GM12878 (cell line): ENCODE data around the gene NUTM2F.
"Not testable (repeated sequence)": the region's sequence is repeated elsewhere in the genome, so short reads cannot be mapped to it uniquely, and the experiment has no call there.

Experiments
- CEBPB ChIP-seq, 2 experiments: fragments of 150-350 bp in 1 of 2; IDR thresholded peaks; 2 replicates each; pipeline ENCODE4 v1.6.1; 2012 to 2014; ENCODE audit warnings: low read depth in 2 of 2, low read length in 2 of 2, borderline replicate concordance in 1 of 2, inconsistent platforms in 1 of 2
- CHD2 ChIP-seq: IDR thresholded peaks from 2 replicates; pipeline ENCODE4 v1.6.1; 2011; ENCODE audit warnings: low read depth, low read length, improper control_type of control experiment, borderline replicate concordance
- FOXM1 ChIP-seq: IDR thresholded peaks from 2 replicates; pipeline ENCODE4 v1.6.1; 2012; ENCODE audit warnings: low read depth, mild to moderate bottlenecking, inconsistent platforms, low read length, moderate library complexity
- MEF2B ChIP-seq: fragments of 450-650 bp; IDR thresholded peaks from 2 replicates; pipeline ENCODE4 v1.6.1; 2018; ENCODE audit warnings: mild to moderate bottlenecking, moderate library complexity; ENCODE audit not compliant: partially characterized antibody, poor library complexity, severe bottlenecking
- NBN ChIP-seq: fragments of 450-650 bp; IDR thresholded peaks from 2 replicates; pipeline ENCODE4 v1.6.1; 2016
- POLR2AphosphoS5 ChIP-seq: IDR thresholded peaks from 2 replicates; pipeline ENCODE4 v1.6.1; 2011; ENCODE audit warnings: mild to moderate bottlenecking, low read length, inconsistent platforms
- RFX5 ChIP-seq: IDR thresholded peaks from 2 replicates; pipeline ENCODE4 v1.6.1; 2011; ENCODE audit warnings: low read depth, low read length, improper control_type of control experiment
- YY1 ChIP-seq: IDR thresholded peaks from 2 replicates; pipeline ENCODE4 v1.6.1; 2011; ENCODE audit warnings: low read depth, mild to moderate bottlenecking, low read length
- ZNF274 ChIP-seq: IDR thresholded peaks from one replicate; pipeline ENCODE4 v1.8.0; 2011; ENCODE audit not compliant: insufficient read length, insufficient read depth
- TF ChIP-seq, protein P1 (sequence below): IDR thresholded peaks from 2 replicates; pipeline ENCODE4 v1.6.1; 2012; ENCODE audit warnings: low read depth, low read length, improper control_type of control experiment
- TF ChIP-seq, protein P2 (sequence below): IDR thresholded peaks from 2 replicates; pipeline ENCODE4 v1.6.1; 2011; ENCODE audit warnings: mild to moderate bottlenecking, low read depth, low read length, moderate library complexity; ENCODE audit not compliant: insufficient replicate concordance
- TF ChIP-seq, protein P3 (sequence below), 3 experiments: IDR thresholded peaks in 2 of 3; conservative IDR thresholded peaks in 1 of 3; 2 replicates each; pipeline ENCODE4 v1.5.1; 2011; ENCODE audit warnings: low read depth in 3 of 3, low read length in 3 of 3, mild to moderate bottlenecking in 3 of 3, control low read depth in 2 of 3, moderate library complexity in 2 of 3, inconsistent platforms in 1 of 3, mixed read lengths in 1 of 3; ENCODE audit not compliant: control insufficient read depth in 2 of 3, insufficient read depth in 1 of 3; ENCODE audit errors: extremely low read depth in 1 of 3

DNA sequence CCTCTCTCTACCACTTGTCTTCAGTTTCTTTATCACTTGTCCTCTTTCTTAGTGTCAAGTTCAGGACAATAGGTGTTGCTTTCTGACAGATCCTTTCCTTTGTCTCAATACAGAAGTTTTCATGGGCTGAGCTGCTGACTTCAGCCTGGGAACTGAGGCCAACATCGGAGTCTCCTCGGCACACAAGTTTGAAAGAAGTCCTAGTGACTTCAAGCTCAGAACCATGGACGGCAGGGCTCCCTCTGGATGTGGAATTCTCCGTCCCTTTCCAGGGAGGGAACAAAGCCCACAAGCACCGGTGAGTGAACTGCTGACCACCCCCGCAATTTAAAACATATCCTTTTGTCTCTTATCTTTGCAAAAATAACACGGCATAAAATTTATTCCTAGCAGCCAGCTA lies 10.3 kb upstream of the NUTM2F start:
- TF ChIP-seq, protein P1, sequence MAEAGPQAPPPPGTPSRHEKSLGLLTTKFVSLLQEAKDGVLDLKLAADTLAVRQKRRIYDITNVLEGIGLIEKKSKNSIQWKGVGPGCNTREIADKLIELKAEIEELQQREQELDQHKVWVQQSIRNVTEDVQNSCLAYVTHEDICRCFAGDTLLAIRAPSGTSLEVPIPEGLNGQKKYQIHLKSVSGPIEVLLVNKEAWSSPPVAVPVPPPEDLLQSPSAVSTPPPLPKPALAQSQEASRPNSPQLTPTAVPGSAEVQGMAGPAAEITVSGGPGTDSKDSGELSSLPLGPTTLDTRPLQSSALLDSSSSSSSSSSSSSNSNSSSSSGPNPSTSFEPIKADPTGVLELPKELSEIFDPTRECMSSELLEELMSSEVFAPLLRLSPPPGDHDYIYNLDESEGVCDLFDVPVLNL: not testable (repeated sequence)
- TF ChIP-seq ZNF274; RFX5; YY1; CHD2; MEF2B; FOXM1; NBN; POLR2AphosphoS5; CEBPB (IDR thresholded peaks at IDR 0.05; ENCODE audit: borderline replicate concordance in 1 of 2, low read depth in 2 of 2, low read length in 2 of 2): not testable (repeated sequence)
- TF ChIP-seq, protein P2, sequence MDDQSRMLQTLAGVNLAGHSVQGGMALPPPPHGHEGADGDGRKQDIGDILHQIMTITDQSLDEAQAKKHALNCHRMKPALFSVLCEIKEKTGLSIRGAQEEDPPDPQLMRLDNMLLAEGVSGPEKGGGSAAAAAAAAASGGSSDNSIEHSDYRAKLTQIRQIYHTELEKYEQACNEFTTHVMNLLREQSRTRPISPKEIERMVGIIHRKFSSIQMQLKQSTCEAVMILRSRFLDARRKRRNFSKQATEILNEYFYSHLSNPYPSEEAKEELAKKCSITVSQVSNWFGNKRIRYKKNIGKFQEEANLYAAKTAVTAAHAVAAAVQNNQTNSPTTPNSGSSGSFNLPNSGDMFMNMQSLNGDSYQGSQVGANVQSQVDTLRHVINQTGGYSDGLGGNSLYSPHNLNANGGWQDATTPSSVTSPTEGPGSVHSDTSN: not testable (repeated sequence)
- TF ChIP-seq, protein P3, sequence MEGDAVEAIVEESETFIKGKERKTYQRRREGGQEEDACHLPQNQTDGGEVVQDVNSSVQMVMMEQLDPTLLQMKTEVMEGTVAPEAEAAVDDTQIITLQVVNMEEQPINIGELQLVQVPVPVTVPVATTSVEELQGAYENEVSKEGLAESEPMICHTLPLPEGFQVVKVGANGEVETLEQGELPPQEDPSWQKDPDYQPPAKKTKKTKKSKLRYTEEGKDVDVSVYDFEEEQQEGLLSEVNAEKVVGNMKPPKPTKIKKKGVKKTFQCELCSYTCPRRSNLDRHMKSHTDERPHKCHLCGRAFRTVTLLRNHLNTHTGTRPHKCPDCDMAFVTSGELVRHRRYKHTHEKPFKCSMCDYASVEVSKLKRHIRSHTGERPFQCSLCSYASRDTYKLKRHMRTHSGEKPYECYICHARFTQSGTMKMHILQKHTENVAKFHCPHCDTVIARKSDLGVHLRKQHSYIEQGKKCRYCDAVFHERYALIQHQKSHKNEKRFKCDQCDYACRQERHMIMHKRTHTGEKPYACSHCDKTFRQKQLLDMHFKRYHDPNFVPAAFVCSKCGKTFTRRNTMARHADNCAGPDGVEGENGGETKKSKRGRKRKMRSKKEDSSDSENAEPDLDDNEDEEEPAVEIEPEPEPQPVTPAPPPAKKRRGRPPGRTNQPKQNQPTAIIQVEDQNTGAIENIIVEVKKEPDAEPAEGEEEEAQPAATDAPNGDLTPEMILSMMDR (IDR thresholded peaks at IDR 0.05 in 2 of 3, conservative IDR thresholded peaks at IDR 0.05 in 1 of 3; ENCODE audit: control insufficient read depth in 2 of 3, extremely low read depth in 1 of 3, insufficient read depth in 1 of 3, low read depth in 3 of 3, low read length in 3 of 3): not testable (repeated sequence)
